ENCODE data around the gene SPAG16.

The SPAG16 gene

DNA sequence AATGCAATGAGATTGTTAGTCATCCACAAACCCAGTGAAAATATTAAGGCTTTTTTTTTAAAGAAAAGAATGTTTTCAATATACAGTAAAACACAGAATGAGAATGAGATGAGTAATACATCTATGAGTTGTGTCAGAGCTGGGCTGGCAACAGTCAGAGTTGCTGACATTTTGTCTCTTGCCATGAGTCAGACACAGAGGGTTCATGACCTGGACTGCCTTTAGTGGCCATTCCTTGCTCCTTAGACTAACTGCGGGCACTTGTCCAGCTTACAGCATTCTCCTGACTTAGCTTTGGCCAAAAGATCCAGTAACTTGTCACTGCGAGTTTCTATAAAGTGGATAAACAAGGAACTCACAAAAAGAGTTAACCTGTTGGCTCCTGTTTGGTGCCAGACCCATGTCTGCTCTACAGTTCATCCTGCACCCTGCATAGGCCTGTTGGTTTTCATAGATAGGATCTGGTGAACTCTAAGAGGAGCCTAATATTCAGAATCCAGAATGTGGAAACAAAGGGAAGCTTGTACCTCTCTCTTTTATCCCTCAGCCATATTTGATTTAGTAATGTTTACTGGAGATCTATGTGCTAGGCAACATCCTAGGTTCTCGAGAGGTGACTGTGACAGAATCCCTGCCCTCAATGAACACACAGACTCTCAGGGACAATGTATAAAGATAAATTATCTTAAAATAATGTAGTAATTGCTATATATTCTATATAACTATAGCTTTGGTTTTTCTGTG lies 735.1 kb downstream of the SPAG16 start:
- TF ChIP-seq CREB5 (CRISPR knock-in tag; IDR thresholded peaks at IDR 0.05; ENCODE audit: low read depth) (peak; percentile 15; the same call in 1 of the 2 replicates), ISL1 (CRISPR knock-in tag; IDR thresholded peaks at IDR 0.05) (peak; percentile 71), SNAI2 (CRISPR knock-in tag; IDR thresholded peaks at IDR 0.05) (peak; percentile 63; the same call in 1 of the 2 replicates), CSDC2 (CRISPR knock-in tag; IDR thresholded peaks at IDR 0.05) (peak; percentile 80; the same call in 1 of the 2 replicates), ZFP3 (CRISPR knock-in tag; IDR thresholded peaks at IDR 0.05) (peak; percentile 55; the same call in 1 of the 2 replicates), ZC3H10 (CRISPR knock-in tag; IDR thresholded peaks at IDR 0.05) (no peak), TOX (CRISPR knock-in tag; IDR thresholded peaks at IDR 0.05; ENCODE audit: borderline replicate concordance) (peak; percentile 73; the same call in 1 of the 2 replicates)
- TF ChIP-seq, protein P1, sequence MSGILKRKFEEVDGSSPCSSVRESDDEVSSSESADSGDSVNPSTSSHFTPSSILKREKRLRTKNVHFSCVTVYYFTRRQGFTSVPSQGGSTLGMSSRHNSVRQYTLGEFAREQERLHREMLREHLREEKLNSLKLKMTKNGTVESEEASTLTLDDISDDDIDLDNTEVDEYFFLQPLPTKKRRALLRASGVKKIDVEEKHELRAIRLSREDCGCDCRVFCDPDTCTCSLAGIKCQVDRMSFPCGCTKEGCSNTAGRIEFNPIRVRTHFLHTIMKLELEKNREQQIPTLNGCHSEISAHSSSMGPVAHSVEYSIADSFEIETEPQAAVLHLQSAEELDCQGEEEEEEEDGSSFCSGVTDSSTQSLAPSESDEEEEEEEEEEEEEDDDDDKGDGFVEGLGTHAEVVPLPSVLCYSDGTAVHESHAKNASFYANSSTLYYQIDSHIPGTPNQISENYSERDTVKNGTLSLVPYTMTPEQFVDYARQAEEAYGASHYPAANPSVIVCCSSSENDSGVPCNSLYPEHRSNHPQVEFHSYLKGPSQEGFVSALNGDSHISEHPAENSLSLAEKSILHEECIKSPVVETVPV (CRISPR knock-in tag; IDR thresholded peaks at IDR 0.05), result no peak
- ATAC-seq, result peak; percentile 99

DNA sequence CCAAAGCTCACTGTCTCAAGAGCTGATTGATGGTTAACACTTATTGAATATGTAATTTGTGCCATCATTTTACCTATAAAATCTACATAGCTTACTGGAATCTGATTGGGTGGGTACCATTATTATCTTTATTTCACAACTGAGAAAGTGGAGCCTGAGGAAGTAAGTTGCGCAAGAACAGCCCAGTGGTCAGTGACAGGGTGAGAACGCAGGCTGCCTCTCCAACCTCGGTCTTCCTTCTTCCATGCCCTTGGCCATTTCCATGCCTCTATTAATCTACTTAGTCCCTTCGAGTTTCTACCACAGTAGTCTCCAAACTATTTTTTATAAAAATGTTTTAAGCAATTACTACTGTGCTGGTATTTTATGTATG lies 735.7 kb downstream of the SPAG16 start:
- ATAC-seq, result no peak
- TF ChIP-seq GLIS3 (CRISPR knock-in tag; IDR thresholded peaks at IDR 0.05) (no peak), ARNTL (CRISPR knock-in tag; IDR thresholded peaks at IDR 0.05; ENCODE audit: borderline replicate concordance, low read depth) (no peak), TCF4 (CRISPR knock-in tag; IDR thresholded peaks at IDR 0.05; ENCODE audit: borderline replicate concordance) (no peak), ZNF565 (CRISPR knock-in tag; conservative IDR thresholded peaks at IDR 0.05; ENCODE audit: low read depth) (no peak), BACH2 (CRISPR knock-in tag; IDR thresholded peaks at IDR 0.05; ENCODE audit: borderline replicate concordance) (no peak), ESRRG (CRISPR knock-in tag; IDR thresholded peaks at IDR 0.05) (no peak), ISL1 (CRISPR knock-in tag; IDR thresholded peaks at IDR 0.05) (no peak), SNAI2 (CRISPR knock-in tag; IDR thresholded peaks at IDR 0.05) (no peak), OSR1 (CRISPR knock-in tag; IDR thresholded peaks at IDR 0.05) (no peak), TOX (CRISPR knock-in tag; IDR thresholded peaks at IDR 0.05; ENCODE audit: borderline replicate concordance) (no peak), PPARA (CRISPR knock-in tag; IDR thresholded peaks at IDR 0.05; ENCODE audit: borderline replicate concordance) (no peak), POU6F1 (CRISPR knock-in tag; IDR thresholded peaks at IDR 0.05; ENCODE audit: borderline replicate concordance, low read depth) (no peak), CREB5 (CRISPR knock-in tag; IDR thresholded peaks at IDR 0.05; ENCODE audit: low read depth) (no peak), ZNF70 (CRISPR knock-in tag; IDR thresholded peaks at IDR 0.05) (no peak), RARB (CRISPR knock-in tag; IDR thresholded peaks at IDR 0.05) (no peak), ZFP30 (CRISPR knock-in tag; IDR thresholded peaks at IDR 0.05) (no peak)
- TF ChIP-seq, protein P1 (CRISPR knock-in tag; IDR thresholded peaks at IDR 0.05), result no peak
- TF ChIP-seq, protein P2, sequence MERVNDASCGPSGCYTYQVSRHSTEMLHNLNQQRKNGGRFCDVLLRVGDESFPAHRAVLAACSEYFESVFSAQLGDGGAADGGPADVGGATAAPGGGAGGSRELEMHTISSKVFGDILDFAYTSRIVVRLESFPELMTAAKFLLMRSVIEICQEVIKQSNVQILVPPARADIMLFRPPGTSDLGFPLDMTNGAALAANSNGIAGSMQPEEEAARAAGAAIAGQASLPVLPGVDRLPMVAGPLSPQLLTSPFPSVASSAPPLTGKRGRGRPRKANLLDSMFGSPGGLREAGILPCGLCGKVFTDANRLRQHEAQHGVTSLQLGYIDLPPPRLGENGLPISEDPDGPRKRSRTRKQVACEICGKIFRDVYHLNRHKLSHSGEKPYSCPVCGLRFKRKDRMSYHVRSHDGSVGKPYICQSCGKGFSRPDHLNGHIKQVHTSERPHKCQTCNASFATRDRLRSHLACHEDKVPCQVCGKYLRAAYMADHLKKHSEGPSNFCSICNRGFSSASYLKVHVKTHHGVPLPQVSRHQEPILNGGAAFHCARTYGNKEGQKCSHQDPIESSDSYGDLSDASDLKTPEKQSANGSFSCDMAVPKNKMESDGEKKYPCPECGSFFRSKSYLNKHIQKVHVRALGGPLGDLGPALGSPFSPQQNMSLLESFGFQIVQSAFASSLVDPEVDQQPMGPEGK (CRISPR knock-in tag; IDR thresholded peaks at IDR 0.05; ENCODE audit: borderline replicate concordance), result no peak
